HG03095 (cell line): ENCODE measurements around the gene MYADML2.

Experiments
- ATAC-seq: cut with Tn5 transposase; IDR thresholded peaks from one replicate; pipeline ENCODE4 v1.9.1; 2021; ENCODE audit warnings: moderate library complexity; ENCODE audit not compliant: unreplicated experiment

MYADML2 gene

GRCh38 chr17:81926451-81927151, 20.4 kb downstream of the MYADML2 start:
- ATAC-seq = peak; percentile 16

DNA sequence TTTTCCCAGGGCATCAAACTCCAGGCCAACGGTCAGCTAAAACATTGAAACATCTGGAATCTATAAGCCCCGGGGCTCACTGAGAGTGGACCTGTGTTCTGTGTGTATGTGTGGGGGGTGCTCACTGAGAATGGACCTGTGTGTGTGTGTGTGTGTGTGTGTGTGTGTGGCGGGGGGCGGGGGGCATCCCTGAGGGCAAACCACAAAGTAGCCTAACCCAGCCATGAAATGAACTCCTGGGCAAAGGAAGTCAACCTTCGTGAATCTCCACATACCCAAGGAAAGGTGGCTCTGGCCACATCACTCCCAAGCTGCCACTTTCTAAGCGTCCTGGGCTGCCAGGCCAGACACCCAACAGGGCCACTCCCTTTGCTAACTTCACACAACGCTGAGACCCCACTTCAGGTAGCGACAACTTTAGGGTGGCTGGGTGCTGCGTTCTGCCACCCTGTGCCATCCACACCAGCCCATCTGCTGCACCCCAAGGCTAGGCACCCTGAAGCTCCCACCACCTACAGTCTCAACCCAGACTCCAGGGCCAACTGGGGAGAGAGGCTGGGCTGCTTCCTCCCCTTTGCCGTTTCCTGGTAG, 21.1 kb downstream of the MYADML2 start:
- ATAC-seq = no peak

- no peak for ATAC-seq
These were observed 22.2 kb downstream of the MYADML2 start for GRCh38 chr17:81924557-81925532.

GRCh38 chr17:81923302-81924260, 23.5 kb downstream of the MYADML2 start:
- no peak for ATAC-seq

DNA sequence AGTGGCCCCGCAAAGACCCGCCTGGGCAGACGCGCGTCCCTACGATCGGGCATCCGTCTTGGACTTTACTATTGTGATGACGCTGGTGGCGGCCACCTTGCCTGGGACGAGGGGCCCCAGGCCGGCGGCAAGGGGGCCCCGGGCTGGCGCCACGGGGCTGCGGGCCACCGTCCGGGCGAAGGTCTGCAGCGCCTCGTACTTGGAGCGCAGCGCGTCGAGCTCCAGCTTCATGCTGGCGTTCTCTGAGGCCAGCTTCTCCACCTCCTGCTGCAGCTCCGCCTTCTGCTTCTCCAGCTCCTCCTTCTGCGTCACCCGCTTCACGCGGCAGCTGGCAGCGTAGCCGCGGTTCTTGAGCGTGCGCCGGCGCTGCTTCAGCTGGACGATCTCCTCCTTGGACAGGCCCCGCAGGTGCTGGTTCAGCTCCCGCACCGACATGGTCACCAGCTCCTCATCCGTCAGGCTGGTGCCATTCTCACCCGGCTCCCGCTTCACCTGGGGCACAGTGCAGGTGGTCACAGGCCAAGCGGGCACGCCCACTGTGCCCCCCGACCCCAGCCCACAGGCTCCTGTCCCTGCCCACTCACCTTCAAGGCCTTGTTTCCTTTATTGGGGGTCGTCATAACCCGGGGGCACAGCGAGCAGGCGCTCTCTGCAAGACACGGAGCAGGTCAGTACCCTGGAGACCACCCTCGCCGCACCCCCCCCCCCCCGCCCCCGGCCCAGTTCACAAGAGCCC, 24.3 kb downstream of the MYADML2 start:
- no peak for ATAC-seq

DNA sequence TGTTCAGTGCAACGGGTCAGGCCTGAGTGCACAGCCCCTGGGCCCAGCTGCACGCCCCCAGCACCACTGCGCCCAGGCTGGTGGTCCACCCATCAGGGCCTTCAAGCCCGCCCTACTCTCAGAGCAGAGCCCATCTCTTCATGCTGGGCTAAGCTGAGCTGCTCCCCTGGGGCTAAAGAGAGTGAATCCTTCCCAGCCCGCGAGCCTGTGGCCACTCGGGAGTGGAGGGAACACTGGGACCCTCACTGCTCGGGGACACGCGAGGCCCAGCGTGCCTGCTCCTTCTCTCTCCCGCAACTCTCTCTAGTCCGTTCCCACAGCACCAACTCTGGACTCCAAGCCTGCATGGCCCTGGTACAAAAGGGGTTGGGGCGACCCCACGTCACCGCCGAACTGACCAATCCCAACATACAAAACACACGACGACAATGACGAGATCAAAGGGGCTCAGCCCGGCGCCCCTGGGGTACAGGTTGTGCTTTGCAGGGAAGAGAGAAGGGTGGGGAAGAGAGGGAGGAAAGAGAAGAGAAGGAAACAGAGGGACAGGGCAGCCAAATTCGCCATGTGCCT, 25.0 kb downstream of the MYADML2 start:
- no peak for ATAC-seq

DNA sequence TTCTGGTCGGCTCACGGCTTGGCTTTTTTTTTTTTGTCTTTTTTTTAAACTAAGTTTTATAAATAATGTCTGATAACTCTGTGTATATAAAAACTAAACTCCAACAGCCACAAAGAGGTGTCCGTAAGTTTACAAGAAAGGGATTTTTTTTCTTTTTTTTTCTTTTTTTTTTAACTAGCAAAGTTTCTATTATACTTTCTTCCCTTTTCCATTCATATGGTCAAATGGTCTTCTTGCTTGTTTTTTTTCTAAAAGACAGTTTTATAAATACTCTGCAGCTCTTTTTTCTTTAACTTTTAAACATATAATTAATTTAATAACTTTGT, 25.5 kb downstream of the MYADML2 start:
- no peak for ATAC-seq

DNA sequence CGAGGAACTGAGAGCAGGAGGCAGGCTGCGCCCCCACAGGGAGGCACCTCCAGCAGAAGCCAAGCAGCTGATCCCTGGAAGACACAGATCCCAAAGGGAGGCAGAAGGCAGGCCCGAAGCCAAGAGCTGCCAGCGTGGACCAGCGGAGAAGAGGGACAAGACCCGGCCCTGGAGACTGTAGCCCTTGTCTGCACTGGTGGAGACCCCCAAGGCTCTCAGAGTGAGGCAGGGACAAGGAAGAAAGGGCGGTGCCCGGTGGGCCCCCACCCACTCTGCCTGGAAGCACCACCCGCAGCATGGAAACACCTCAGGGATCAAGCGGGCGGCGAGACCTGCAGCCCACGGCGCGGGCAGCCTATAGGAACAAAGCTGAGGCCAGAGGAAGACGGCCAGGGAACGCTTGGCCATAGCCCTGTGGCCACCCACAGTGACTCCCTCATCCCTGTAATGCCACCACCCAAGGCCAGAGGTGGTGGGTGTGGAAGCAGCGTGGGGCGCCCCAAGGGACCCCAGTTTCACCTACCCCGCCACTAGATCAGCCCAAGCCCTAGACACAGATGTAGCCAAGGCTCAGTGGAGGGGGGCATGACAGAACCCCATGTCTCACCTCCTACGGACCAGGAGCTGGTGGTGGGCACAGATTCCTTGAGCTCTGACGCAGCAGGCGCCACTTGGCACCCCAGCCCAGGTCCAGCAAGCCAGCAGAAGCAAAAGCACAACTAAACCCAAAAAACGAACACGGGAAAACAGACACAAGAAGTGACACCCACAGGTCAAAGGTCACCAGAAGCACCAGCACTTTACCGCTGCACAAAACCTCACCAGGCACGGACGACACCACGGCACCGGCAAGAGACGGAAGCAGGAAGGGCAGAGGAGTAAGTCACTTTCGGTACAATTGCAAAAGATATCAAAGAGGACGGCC, 26.2 kb downstream of the MYADML2 start:
- no peak for ATAC-seq

- no peak for ATAC-seq
These were observed 28.0 kb downstream of the MYADML2 start for GRCh38 chr17:81918832-81919545.

- ATAC-seq = peak; percentile 5
These were observed 28.7 kb downstream of the MYADML2 start for GRCh38 chr17:81918333-81918669.

DNA sequence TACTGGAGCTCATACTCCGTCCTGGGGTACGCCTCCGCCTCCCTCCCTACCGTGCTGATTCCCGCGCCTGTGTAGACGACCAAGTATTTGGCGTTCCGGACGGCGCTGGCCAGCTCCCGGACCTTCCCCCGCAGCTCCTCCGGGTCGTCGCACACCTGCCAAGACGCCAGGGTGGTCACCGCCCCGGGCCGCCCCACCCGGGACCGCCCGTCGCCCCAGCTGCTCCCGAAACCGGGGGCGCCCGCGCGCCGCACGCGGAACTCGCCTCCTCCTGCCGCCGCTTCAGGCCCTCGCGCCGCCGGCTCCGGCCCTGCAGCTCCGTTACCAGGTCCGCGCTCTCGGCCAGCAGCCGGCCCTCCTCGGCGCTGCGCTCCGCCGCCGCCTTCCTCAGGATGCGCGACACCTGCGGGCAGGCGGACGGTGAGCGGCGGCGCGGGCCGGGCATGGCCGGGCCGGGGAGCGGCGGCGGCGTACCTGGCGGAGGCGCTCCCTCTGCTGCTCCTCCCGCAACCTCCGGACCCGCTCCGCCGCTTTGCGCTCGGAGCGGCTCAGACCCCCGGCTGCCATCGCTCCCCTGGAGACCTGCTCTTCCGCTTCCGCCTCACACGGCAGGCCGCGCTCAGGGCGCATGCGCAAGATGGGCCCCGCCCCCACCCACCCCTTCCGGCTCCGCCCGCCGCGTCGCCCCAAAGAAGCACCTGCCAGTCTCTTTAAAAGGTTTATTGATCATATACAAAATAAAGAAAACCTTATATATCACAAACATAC, 29.3 kb downstream of the MYADML2 start, which contains the start of gene SIRT7:
TSS of gene SIRT7 (minus strand) at position 612 of the 768 bp plus-strand sequence. CDS start at position 567, 45 bp downstream.
- peak; percentile 41 for ATAC-seq

- ATAC-seq = no peak
These were observed 30.6 kb downstream of the MYADML2 start for GRCh38 chr17:81916234-81917001.

DNA sequence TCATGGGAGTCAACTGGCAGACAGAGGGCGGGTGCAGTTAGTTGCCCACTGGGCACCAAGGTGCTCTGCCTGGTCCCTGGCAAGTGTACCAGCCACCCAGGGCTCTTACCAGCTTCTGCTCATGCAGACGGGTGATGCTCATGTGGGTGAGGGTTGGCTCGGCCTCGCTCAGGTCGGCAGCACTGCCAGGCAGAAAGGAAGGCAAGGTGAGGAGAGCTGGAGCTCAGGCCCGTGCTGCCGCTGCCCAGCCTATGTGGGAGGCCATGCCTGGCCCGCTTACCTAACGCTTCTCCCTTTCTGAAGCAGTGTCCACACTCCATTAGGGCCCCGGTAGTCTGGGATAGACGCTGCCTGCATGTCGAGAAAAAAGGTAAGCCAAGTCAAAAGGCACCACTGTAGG, 31.7 kb downstream of the MYADML2 start:
- ATAC-seq = no peak

- no peak for ATAC-seq
These were observed 32.8 kb downstream of the MYADML2 start for GRCh38 chr17:81914103-81914850.

GRCh38 chr17:81913394-81914102, 33.5 kb downstream of the MYADML2 start:
- no peak for ATAC-seq
